ENCODE measurements around the gene MAN2C1.
A peak's percentile ranks its signal among the peaks of the same experiment; 100 is the strongest.
"Not testable (repeated sequence)": the region's sequence is repeated elsewhere in the genome, so short reads cannot be mapped to it uniquely, and the experiment has no call there.

The MAN2C1 gene

DNA sequence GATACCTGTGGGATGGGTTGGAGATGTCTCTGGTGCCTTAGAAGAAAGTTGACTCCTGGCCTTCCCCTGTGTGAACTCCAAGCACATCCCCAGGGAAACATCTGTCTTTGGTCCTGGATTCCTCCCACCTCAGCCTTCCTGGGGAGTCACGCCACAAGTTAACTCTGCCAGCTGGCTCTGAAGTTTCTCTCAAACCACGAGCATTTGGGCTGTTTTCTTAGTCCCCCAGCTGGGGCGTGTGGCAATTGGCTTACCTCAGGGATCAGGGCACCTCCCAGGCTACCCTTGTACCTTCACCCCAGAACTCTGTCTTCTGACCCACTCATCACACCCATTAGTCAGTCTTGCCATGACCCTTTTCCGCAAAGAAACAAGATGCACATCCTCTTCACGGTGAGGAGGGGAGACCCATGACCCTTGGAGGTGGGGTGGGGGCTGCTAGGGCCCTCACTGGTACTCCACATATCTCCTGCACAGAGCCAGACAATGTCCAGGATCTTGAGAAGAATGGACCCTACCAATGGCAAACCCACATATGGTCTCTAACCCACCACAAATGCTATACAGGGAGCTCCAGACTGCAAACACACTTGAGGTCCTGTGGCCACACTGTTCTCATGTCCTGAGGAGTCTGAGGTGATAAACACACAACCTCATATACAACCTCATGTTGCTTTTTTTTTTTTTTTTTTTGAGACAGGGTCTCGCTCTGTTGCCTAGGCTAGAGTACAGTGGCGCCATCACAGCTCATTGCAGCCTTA lies 17.6 kb downstream of the MAN2C1 start:
- H3K4me3 ChIP-seq (ENCODE audit: low read depth, low read length) = no peak overlapping the region
- TF ChIP-seq CTCF (IDR thresholded peaks at IDR 0.05; ENCODE audit: borderline replicate concordance, insufficient read depth, low read depth, low read length) = no peak

DNA sequence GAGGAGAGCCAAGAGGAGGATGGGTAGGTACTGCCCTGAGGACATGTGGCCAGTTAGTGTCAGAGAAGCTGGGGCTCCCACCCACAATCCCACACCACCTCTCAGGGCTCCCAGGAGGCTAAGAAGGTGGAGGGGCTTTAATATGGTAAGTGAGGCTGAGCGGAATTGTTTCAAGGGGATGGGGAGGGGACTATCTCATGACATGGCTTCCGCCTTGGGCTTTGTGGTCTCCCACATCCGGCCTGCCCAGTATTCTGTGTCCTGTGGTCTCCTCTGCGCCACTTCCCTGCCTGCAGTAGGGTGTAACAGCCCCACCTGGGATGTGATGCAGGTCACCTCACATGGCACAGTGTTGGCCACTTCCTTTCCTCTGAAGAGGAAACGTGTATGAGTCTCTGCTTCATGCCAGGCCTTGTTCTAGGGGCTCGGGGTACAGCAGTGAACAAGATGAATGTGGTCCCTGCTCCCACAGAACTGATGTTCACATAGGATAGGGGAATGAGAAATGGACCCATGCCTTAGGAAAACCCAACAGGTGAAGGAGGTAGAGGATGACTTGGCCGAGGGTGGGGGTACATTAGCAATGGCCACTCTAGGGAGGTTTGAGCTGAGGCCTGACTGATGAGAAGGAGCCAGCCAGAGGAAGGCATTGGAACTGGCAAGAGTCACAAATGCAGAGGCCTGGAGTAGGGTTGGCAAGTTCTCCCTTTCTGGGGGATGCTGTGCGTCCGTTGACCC lies 18.4 kb downstream of the MAN2C1 start:
- TF ChIP-seq CTCF (IDR thresholded peaks at IDR 0.05; ENCODE audit: borderline replicate concordance, insufficient read depth, low read depth, low read length) = no peak
- H3K4me3 ChIP-seq (ENCODE audit: low read depth, low read length) = no peak overlapping the region

- H3K4me3 ChIP-seq (ENCODE audit: low read depth, low read length) = not testable (repeated sequence)
Observed at GRCh38 chr15:75349351-75349669, 19.1 kb downstream of the MAN2C1 start.

DNA sequence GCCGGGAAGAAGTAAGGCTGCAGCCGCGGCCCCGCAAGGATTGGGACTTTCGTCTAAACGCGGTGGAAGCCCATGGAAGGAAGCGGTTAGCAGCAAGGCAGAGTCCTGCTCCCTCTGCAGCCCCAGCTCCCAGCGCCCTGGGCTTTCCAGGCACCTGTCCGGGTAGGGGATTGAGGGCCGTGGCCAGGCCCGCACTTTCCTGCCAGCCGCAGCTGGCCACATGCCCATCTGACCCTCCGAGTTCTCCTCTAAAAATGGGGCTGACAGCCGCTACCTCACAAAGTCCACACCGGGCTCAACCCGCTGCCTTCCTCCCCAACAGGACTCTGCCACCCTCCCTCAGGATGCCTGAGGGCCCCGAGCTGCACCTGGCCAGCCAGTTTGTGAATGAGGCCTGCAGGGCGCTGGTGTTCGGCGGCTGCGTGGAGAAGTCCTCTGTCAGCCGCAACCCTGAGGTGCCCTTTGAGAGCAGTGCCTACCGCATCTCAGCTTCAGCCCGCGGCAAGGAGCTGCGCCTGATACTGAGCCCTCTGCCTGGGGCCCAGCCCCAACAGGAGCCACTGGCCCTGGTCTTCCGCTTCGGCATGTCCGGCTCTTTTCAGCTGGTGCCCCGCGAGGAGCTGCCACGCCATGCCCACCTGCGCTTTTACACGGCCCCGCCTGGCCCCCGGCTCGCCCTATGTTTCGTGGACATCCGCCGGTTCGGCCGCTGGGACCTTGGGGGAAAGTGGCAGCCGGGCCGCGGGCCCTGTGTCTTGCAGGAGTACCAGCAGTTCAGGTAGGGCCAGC lies 19.7 kb downstream of the MAN2C1 start:
- peak overlapping the region; percentile 61 for H3K4me3 ChIP-seq (ENCODE audit: low read depth, low read length)
- no peak for TF ChIP-seq CTCF (IDR thresholded peaks at IDR 0.05; ENCODE audit: borderline replicate concordance, insufficient read depth, low read depth, low read length)

DNA sequence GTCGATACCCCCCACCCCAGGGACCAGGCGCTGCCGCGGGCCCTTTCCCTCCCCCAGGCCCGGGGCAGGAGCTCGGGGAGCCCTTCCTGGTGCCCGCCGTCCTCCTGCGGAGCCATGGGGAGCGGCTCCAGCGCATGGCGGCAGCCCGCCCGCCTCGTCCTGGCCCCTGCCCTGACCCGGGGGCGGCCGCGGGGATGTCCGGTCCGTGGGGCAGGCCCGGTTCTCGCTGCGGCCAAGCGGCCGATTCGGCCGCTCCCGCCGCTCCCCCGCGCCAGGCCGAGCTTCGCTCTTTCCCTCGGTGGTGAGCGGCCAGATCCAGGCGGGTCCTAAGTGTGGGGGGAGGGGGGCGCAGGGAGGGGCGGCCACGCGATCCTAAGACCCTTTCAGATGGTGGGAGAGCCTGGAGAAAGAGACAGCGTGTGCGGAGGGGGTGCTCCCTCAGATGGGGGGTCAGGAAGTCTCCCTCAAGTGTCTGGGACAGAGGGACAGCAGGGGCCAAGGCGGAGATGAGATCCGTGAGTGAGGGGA lies 20.3 kb downstream of the MAN2C1 start:
- no peak for TF ChIP-seq CTCF (IDR thresholded peaks at IDR 0.05; ENCODE audit: borderline replicate concordance, insufficient read depth, low read depth, low read length)
- H3K4me3 ChIP-seq (ENCODE audit: low read depth, low read length) = peak overlapping the region; percentile 61

DNA sequence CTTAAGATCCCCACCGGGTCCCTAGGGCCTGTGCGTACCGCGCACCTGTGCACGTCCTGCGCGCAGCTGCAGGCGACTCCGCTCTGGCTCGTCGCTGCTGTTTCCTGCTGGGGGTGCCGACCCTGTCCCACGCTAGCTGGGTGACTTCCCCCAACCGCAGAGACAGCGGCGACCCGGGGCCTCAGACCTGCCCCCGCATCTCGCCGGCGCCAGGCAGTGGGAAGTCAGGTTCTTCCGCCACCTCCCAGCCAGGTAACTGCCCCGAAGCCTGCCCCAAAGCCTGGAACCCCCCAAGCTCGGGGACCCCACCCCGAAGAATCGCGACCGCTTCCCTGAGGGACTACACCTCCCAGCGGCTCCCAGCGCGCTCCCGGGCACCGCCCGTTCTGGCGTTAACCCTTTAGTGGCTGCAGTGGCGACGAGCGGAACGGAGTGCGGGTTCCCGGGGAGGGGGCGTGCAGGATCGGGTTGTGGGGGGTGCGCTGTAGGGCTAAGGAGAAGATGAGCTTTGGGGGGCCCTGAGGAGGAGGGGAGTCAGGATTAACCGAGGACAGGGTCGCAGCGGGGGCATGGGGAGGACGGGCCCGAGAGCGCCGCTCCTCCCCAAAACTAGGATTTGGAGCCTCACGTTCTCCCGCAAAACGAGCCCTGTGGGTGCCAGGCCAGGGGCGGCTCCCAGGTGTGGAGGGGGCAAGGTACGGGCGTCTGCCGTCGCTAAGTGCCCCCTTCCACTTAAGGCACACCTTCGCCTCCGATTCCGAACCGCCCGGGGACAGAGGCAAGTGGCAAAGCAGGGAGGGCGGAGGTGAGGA lies 21.0 kb downstream of the MAN2C1 start:
- no peak for TF ChIP-seq CTCF (IDR thresholded peaks at IDR 0.05; ENCODE audit: borderline replicate concordance, insufficient read depth, low read depth, low read length)
- peak overlapping the region; percentile 61 for H3K4me3 ChIP-seq (ENCODE audit: low read depth, low read length)

DNA sequence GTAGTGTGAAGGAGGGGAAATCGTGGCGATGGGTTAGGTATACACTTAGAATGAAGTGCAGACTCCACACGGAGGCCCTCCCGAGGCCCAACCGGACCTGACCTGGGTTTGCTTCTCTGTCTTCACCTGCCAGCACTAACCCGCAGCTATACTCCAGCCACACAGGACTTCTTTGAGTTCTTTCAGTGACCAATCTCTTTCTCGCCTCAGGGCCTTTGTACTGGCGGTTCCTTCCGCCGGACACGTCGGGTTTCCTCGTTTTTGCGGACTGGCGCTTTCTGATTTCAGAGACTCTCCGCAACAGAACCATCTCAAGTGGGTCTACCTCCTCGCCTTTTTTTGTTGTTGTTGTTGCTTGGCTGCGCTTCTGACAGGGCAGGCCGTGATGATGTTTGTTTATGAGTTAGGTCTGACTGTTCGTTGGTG lies 21.6 kb downstream of the MAN2C1 start, which contains the start of gene NEIL1:
TSS of gene NEIL1 (plus strand) at position 244 of the 426 bp plus-strand sequence. CDS start 1,867 bp downstream, outside the sequence.
- TF ChIP-seq CTCF (IDR thresholded peaks at IDR 0.05; ENCODE audit: borderline replicate concordance, insufficient read depth, low read depth, low read length) = no peak

DNA sequence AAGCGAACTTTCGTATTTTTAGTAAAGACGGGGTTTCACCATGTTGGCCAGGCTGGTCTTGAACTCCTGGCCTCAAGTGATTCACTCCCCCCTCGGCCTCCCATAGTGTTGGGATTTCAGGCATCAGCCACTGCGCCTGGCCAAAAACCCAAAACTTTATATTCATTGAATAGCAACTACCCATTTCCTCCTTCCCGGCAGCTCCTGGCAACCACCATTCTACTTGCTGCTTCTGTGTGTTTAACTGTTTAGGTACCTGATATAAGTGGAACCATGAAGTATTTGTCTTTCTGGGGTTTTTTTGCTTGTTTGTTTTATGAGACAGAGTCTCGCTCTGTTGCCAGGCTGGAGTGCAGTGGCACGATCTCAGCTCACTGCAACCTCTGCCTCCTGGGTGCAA lies 24.5 kb downstream of the MAN2C1 start:
- not testable (repeated sequence) for H3K4me3 ChIP-seq (ENCODE audit: low read depth, low read length)

More for the DNA sequence above, 21.6 kb downstream of the MAN2C1 start, which contains the start of gene NEIL1:
- H3K4me3 ChIP-seq (ENCODE audit: low read depth, low read length) = peak within 1 kb of the TSS; percentile 61

All from GM12875 (cell line).